AG04450 (cell line): ENCODE measurements around the gene LIX1. TPM values are rescaled to one million over a fixed set of nuclear protein-coding genes. Genes with fewer than 3 reads are reported as not detected.

Experiments
- CTCF ChIA-PET: fragments of 300-600, 350-600 bp; formaldehyde crosslinking; extraction: SDS; loops from one replicate; lab custom pipeline; 2022; ENCODE audit warnings: antibody characterized with exemption, inconsistent platforms; lab: Charles Lee
- POLR2A ChIA-PET: fragments of 350-600 bp; formaldehyde crosslinking; extraction: SDS; loops from one replicate; lab custom pipeline; 2021; ENCODE audit warnings: antibody characterized with exemption, inconsistent platforms; lab: Yijun Ruan, JAX
- DNase-seq: peaks from one replicate; pipeline ENCODE4 v3.0.0-alpha.2; 2011; ENCODE audit warnings: low read depth, low spot score
- H3K27ac ChIP-seq: one replicate; pipeline ENCODE4 v1.5.1; 2012; ENCODE audit warnings: low read depth, low read length, control low read depth
- H3K27me3 ChIP-seq: one replicate; pipeline ENCODE4 v1.6.0; 2012; ENCODE audit warnings: low read length; ENCODE audit not compliant: control insufficient read depth, insufficient read depth
- H3K4me3 ChIP-seq: 2 replicates; pipeline ENCODE4 v1.5.1; 2011; ENCODE audit warnings: mild to moderate bottlenecking, low read depth, low read length, control low read depth
- H3K9me3 ChIP-seq: 2 replicates; pipeline ENCODE4 v1.5.1; 2012; ENCODE audit warnings: low read length; ENCODE audit not compliant: control insufficient read depth, insufficient read depth
- CTCF ChIP-seq: IDR thresholded peaks from 2 replicates; pipeline ENCODE4 v1.5.1; 2011; ENCODE audit warnings: low read depth, low read length, control low read depth, inconsistent platforms
- polyA plus RNA-seq: library from polyadenylated mRNA; depleted of rRNA; stranded (reverse); fragments of >200 nt; gene quantifications from 2 replicates; pipeline ENCODE4 v1.2.3, GENCODE V29; 2011

LIX1 gene
- polyA plus RNA-seq, 1 experiment, result not detected

GRCh38 chr5:97111616-97112015, 30.8 kb downstream of the LIX1 start:
- DNase-seq, result no peak
- TF ChIP-seq CTCF, result no peak
- H3K27me3 ChIP-seq, result peaks cover 28% of the 10 kb centered on the region
- no peak overlapping the region for H3K4me3 ChIP-seq
- ChIA-PET POLR2A (no interaction called here), CTCF (no interaction called here)
- no peak overlapping the region for H3K27ac ChIP-seq
- no peaks in the 10 kb centered on the region for H3K9me3 ChIP-seq

DNA sequence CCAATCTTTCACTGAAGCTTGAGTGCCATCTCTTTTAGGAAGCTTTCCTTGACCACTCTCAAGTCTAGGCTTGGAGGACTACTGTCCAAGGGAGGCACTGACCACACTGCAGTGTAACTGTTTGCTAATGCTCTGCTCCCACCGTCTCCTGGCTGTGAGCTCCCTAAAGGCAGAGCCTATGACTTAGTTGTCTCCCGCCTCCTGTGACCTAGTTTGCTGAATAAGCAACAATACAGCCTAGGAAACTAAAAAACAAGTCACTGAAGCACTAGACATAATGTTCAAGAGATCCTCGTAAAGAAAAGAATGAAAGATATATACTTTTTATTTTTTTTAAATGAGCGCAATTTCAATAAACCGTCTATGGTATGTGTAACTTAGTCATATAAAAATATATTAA, 31.4 kb downstream of the LIX1 start:
- Histone ChIP-seq H3K27me3 (peaks cover 30% of the 10 kb centered on the region), H3K9me3 (no peaks in the 10 kb centered on the region), H3K4me3 (no peak overlapping the region), H3K27ac (no peak overlapping the region)
- TF ChIP-seq CTCF, result no peak
- POLR2A ChIA-PET, result no interaction called here
- CTCF ChIA-PET, result no interaction called here
- no peak for DNase-seq

GRCh38 chr5:97107318-97107717, 35.1 kb downstream of the LIX1 start:
- H3K9me3 ChIP-seq, result no peaks in the 10 kb centered on the region
- H3K4me3 ChIP-seq, result no peak overlapping the region
- no peak overlapping the region for H3K27ac ChIP-seq
- H3K27me3 ChIP-seq, result peaks cover 28% of the 10 kb centered on the region
- no peak for DNase-seq
- no peak for TF ChIP-seq CTCF
- ChIA-PET CTCF (no interaction called here), POLR2A (no interaction called here)

- Histone ChIP-seq H3K27ac (no peak overlapping the region), H3K27me3 (peaks cover 21% of the 10 kb centered on the region), H3K4me3 (no peak overlapping the region), H3K9me3 (no peaks in the 10 kb centered on the region)
- TF ChIP-seq CTCF, result no peak
- ChIA-PET POLR2A (no interaction called here), CTCF (no interaction called here)
- DNase-seq, result no peak
Measured at GRCh38 chr5:97106216-97106581, 36.2 kb downstream of the LIX1 start.

- H3K27me3 ChIP-seq, result peaks cover 21% of the 10 kb centered on the region
- no peak overlapping the region for H3K27ac ChIP-seq
- POLR2A ChIA-PET, result no interaction called here
- CTCF ChIA-PET, result no interaction called here
- H3K4me3 ChIP-seq, result no peak overlapping the region
- no peaks in the 10 kb centered on the region for H3K9me3 ChIP-seq
- no peak for TF ChIP-seq CTCF
- DNase-seq, result no peak
Measured at GRCh38 chr5:97105501-97106215, 36.8 kb downstream of the LIX1 start.
